Effector memory CD8-positive, alpha-beta T cell (primary cell): ENCODE results near the gene RBBP6.
"Not testable (repeated sequence)": the region's sequence is repeated elsewhere in the genome, so short reads cannot be mapped to it uniquely, and the experiment has no call there.

ENCODE experiments used
- ATAC-seq: fragments of 150-1000 bp; cut with Tn5 transposase; replicated peaks from 2 replicates; pipeline ENCODE4 v1.10.0; 2021; ENCODE audit warnings: mild to moderate bottlenecking, moderate library complexity
- DNase-seq, 3 experiments: peaks; one replicate each; pipeline ENCODE4 v3.0.0; 2021
- H3K27ac Mint-ChIP-seq, 2 donors: one replicate each; pipeline ENCODE4 v1.8.0; 2022; ENCODE audit warnings: mild to moderate bottlenecking in 2 of 2, mixed read lengths in 2 of 2, moderate library complexity in 2 of 2
- H3K27me3 Mint-ChIP-seq, 2 donors: one replicate each; pipeline ENCODE4 v1.8.0; 2022; ENCODE audit warnings: mixed read lengths in 2 of 2
- H3K36me3 Mint-ChIP-seq: one replicate; pipeline ENCODE4 v1.8.0; 2022; ENCODE audit warnings: mild to moderate bottlenecking, moderate library complexity, mixed read lengths; ENCODE audit not compliant: insufficient read depth
- H3K4me1 Mint-ChIP-seq, 2 donors: one replicate each; pipeline ENCODE4 v1.8.0; 2022; ENCODE audit warnings: low read depth in 2 of 2, mixed read lengths in 2 of 2
- H3K4me3 Mint-ChIP-seq, 2 donors: one replicate each; pipeline ENCODE4 v1.8.0; 2022; ENCODE audit warnings: mild to moderate bottlenecking in 2 of 2, mixed read lengths in 2 of 2, moderate library complexity in 2 of 2
- H3K9me3 Mint-ChIP-seq, 2 donors: one replicate each; pipeline ENCODE4 v1.8.0; 2022; ENCODE audit warnings: mixed read lengths in 2 of 2

The RBBP6 gene

DNA sequence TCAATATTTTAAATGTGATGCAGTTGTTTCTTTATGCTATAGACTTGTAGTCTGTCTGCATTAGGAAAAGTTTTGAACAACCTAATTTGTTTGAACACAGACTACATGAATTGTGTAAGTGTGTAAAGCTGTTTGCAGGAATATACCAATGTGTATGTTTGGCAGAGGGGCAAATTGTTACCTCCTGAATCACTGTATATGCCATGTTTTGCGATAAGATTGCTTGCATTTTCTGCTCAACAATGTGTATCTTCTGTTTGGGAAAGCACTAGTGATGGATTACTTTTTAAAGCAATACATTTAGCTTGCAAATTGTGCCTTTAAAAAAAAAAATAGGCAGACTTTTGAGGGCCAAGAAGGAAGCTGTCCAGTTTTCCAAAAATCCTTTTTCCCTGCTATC lies 14.6 kb downstream of the RBBP6 start:
- H3K36me3 Mint-ChIP-seq = peaks cover 79% of the 10 kb centered on the region
- H3K4me3 Mint-ChIP-seq = no peak overlapping the region
- H3K9me3 Mint-ChIP-seq = no peaks in the 10 kb centered on the region
- ATAC-seq (no peak), DNase-seq (no peak)
- no peak overlapping the region for H3K27ac Mint-ChIP-seq
- H3K27me3 Mint-ChIP-seq = no peaks in the 10 kb centered on the region
- H3K4me1 Mint-ChIP-seq = peaks cover 9 to 30% of the 10 kb centered on the region in 2 donors

- DNase-seq = no peak
- Mint-ChIP-seq H3K9me3 (no peaks in the 10 kb centered on the region), H3K27ac (no peak overlapping the region), H3K27me3 (no peaks in the 10 kb centered on the region), H3K4me3 (no peak overlapping the region), H3K4me1 (peaks cover 6 to 17% of the 10 kb centered on the region in 2 donors), H3K36me3 (peaks cover 78% of the 10 kb centered on the region)
- no peak for ATAC-seq
These were observed 16.0 kb downstream of the RBBP6 start for GRCh38 chr16:24555346-24555872.

DNA sequence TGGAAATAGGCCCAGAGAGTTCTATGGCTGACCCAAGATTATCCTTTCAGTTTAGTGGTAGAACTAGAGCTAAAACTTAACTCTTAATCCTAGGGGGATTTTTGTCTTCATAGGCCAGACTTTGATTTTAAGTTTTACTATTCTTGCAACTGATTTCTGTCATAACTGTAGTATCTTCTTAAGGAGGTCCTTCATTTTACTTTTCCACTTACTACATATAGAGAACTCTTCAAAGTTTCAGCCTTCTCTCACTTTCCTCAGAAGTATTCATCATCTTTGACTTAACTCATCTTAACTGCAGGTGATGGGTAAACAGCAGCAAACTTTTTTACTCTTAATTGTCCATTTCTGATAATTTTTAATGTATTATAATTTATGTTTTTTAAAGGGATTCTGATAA lies 23.4 kb downstream of the RBBP6 start:
- Mint-ChIP-seq H3K27me3 (no peaks in the 10 kb centered on the region), H3K9me3 (no peaks in the 10 kb centered on the region), H3K4me3 (no peak overlapping the region), H3K36me3 (peaks cover 97% of the 10 kb centered on the region), H3K4me1 (peaks cover 0 to 6% of the 10 kb centered on the region in 2 donors), H3K27ac (no peak overlapping the region)
- DNase-seq (no peak), ATAC-seq (no peak)

DNA sequence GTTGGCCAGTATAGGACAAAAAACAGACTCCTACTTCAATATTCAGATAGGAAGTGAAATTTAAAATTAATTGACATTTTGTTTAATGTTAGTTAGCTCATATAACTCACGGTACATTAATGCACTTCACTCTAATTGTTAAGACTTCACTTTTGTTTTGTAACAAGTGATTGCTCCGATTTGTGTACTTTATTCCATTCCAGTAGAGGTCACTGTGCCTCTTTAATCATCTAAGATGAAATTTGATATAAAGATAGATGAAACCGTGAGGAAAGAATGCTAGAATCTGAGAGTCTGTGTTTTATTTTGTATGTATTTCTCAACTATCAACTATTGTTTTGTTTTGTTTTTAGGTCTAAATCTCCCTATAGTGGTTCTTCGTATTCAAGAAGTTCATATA lies 29.0 kb downstream of the RBBP6 start:
- Mint-ChIP-seq H3K27ac (no peak overlapping the region), H3K27me3 (no peaks in the 10 kb centered on the region), H3K4me1 (peaks cover 0 to 13% of the 10 kb centered on the region in 2 donors), H3K4me3 (no peak overlapping the region), H3K9me3 (peaks cover 0 to 10% of the 10 kb centered on the region in 2 donors), H3K36me3 (peaks cover 81% of the 10 kb centered on the region)
- ATAC-seq (no peak), DNase-seq (no peak)

- no peaks in the 10 kb centered on the region for H3K27me3 Mint-ChIP-seq
- DNase-seq (no peak), ATAC-seq (no peak)
- no peak overlapping the region for H3K27ac Mint-ChIP-seq
- peaks cover 0 to 10% of the 10 kb centered on the region in 2 donors for H3K9me3 Mint-ChIP-seq
- H3K4me3 Mint-ChIP-seq = no peak overlapping the region
- H3K36me3 Mint-ChIP-seq = peaks cover 55% of the 10 kb centered on the region
- H3K4me1 Mint-ChIP-seq = peaks cover 0 to 13% of the 10 kb centered on the region in 2 donors
These were observed 31.7 kb downstream of the RBBP6 start for GRCh38 chr16:24571096-24571495.

DNA sequence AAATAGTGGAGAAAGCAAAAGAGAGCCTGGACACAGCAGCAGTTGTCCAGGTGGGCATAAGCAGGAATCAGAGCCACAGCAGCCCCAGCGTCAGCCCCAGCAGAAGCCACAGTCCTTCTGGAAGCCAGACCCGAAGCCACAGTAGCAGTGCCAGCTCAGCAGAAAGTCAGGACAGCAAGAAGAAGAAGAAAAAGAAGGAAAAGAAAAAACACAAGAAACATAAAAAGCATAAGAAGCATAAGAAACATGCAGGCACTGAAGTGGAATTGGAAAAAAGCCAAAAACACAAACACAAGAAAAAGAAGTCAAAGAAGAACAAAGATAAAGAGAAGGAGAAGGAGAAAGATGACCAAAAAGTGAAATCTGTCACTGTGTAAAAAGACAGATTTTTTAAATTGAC lies 32.7 kb downstream of the RBBP6 start:
- DNase-seq (no peak), ATAC-seq (no peak)
- Mint-ChIP-seq H3K4me3 (no peak overlapping the region), H3K27ac (peak overlapping the region in 1 of 2 donors; percentile 3), H3K9me3 (peaks cover 0 to 10% of the 10 kb centered on the region in 2 donors), H3K4me1 (peaks cover 0 to 13% of the 10 kb centered on the region in 2 donors), H3K36me3 (peaks cover 45% of the 10 kb centered on the region), H3K27me3 (no peaks in the 10 kb centered on the region)

DNA sequence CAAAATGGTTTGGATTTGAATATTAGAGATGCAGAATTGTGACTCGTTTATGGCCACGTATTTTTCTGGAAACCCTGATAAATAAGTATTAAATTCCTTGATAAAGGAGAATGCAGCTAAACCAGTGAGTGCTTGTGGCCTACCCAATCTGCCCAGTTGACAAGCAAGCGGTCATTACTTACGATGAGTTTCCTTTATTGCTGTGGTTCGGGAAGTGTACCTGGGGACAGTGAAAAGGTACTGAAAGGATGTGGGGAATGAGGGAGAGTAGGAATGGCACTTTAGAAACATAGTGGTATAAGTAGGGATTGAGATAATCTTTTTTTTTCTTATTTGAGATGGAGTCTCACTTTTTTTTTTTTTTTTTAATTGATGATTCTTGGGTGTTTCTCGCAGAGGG lies 33.8 kb downstream of the RBBP6 start:
- DNase-seq (no peak), ATAC-seq (no peak)
- H3K27me3 Mint-ChIP-seq = no peaks in the 10 kb centered on the region
- peaks cover 0 to 13% of the 10 kb centered on the region in 2 donors for H3K4me1 Mint-ChIP-seq
- H3K27ac Mint-ChIP-seq = no peak overlapping the region
- H3K4me3 Mint-ChIP-seq = no peak overlapping the region
- peaks cover 0 to 10% of the 10 kb centered on the region in 2 donors for H3K9me3 Mint-ChIP-seq
- peaks cover 35% of the 10 kb centered on the region for H3K36me3 Mint-ChIP-seq

GRCh38 chr16:24574515-24575485 lies 35.4 kb downstream of the RBBP6 start:
- not testable (repeated sequence) for H3K4me3 Mint-ChIP-seq, H3K27ac Mint-ChIP-seq, H3K4me1 Mint-ChIP-seq

GRCh38 chr16:24575791-24576190 lies 36.4 kb downstream of the RBBP6 start:
- H3K36me3 Mint-ChIP-seq, DNase-seq, H3K4me3 Mint-ChIP-seq, H3K9me3 Mint-ChIP-seq, H3K4me1 Mint-ChIP-seq, H3K27ac Mint-ChIP-seq, ATAC-seq, H3K27me3 Mint-ChIP-seq: not testable (repeated sequence)

More at GRCh38 chr16:24574515-24575485, 35.4 kb downstream of the RBBP6 start:
- not testable (repeated sequence) for H3K9me3 Mint-ChIP-seq, H3K27me3 Mint-ChIP-seq, ATAC-seq, DNase-seq
- H3K36me3 Mint-ChIP-seq = peaks cover 18% of the 10 kb centered on the region

- H3K36me3 Mint-ChIP-seq = peaks cover 2% of the 10 kb centered on the region
- no peak overlapping the region for H3K4me3 Mint-ChIP-seq
- ATAC-seq (no peak), DNase-seq (no peak)
- H3K27me3 Mint-ChIP-seq = no peaks in the 10 kb centered on the region
- H3K27ac Mint-ChIP-seq = no peak overlapping the region
- no peaks in the 10 kb centered on the region for H3K9me3 Mint-ChIP-seq
- H3K4me1 Mint-ChIP-seq = no peaks in the 10 kb centered on the region
These were observed 37.8 kb downstream of the RBBP6 start for GRCh38 chr16:24577167-24577566.

- no peak overlapping the region for H3K4me3 Mint-ChIP-seq
- peaks cover 3 to 6% of the 10 kb centered on the region in 2 donors for H3K27me3 Mint-ChIP-seq
- ATAC-seq = no peak
- no peaks in the 10 kb centered on the region for H3K4me1 Mint-ChIP-seq
- H3K36me3 Mint-ChIP-seq = no peaks in the 10 kb centered on the region
- DNase-seq = no peak
- no peaks in the 10 kb centered on the region for H3K9me3 Mint-ChIP-seq
- H3K27ac Mint-ChIP-seq = no peak overlapping the region
These were observed 41.3 kb downstream of the RBBP6 start for GRCh38 chr16:24580665-24581064.

DNA sequence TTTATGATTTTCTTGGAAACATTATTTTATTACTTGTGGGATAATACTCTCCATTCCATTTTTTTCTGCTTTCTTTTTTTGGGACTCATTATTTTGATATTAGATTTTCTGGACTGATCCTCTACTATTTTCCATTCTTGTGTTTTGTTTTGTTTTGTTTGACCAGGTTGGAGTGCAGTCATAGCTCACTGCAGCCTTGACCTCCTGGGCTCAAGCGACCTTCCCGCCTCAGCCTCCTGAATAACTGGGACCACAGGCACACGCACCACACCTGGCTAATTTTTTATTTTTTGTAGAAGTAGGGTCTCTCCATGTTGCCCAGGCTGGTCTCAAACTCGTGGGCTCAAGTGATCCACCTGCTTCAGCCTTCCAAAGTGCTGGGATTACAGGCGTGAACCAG lies 44.1 kb downstream of the RBBP6 start:
- ATAC-seq = no peak
- H3K27me3 Mint-ChIP-seq = peaks cover 14 to 22% of the 10 kb centered on the region in 2 donors

DNA sequence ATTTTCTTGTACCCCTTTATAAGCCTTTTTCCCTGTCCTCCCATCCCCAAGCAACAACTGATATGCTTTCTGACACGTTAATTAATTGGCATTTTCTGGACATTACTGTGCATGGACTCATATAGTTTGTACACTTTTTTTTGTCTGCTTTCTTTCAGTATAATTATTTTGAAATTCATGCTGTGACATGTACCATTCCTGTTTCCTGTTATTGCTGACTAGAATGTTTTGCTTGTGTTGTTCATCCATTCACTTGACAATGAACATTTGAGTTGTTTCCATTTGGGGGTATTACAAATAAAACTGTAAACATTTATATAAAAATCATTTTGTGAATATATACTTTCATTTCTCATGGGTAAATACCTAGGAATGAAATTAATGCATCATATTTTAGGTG lies 50.6 kb downstream of the RBBP6 start:
- Mint-ChIP-seq H3K9me3 (no peaks in the 10 kb centered on the region), H3K27ac (no peak overlapping the region), H3K36me3 (no peaks in the 10 kb centered on the region), H3K4me1 (no peaks in the 10 kb centered on the region), H3K4me3 (no peak overlapping the region), H3K27me3 (peaks cover 26 to 34% of the 10 kb centered on the region in 2 donors)
- ATAC-seq (no peak), DNase-seq (no peak)

More for the DNA sequence above, 44.1 kb downstream of the RBBP6 start:
- Mint-ChIP-seq H3K4me1 (no peaks in the 10 kb centered on the region), H3K36me3 (no peaks in the 10 kb centered on the region), H3K4me3 (no peak overlapping the region), H3K9me3 (no peaks in the 10 kb centered on the region), H3K27ac (no peak overlapping the region)
- DNase-seq = no peak
